AG09319 (cell line): Measurements from ENCODE around the gene RNF144B.

Source experiments
- DNase-seq: peaks from one replicate; pipeline ENCODE4 v3.0.0-alpha.2; 2010; ENCODE audit warnings: low read depth; ENCODE audit errors: extremely low read depth
- CTCF ChIP-seq: IDR thresholded peaks from 2 replicates; pipeline ENCODE4 v1.5.1; 2011; ENCODE audit warnings: low read depth, mild to moderate bottlenecking, inconsistent platforms, low read length, moderate library complexity

Gene RNF144B

GRCh38 chr6:18493382-18493891, 106.3 kb downstream of the RNF144B start:
- TF ChIP-seq CTCF: no peak
- no peak for DNase-seq

GRCh38 chr6:18493925-18494324, 106.8 kb downstream of the RNF144B start:
- no peak for TF ChIP-seq CTCF
- no peak for DNase-seq

- TF ChIP-seq CTCF: no peak
- no peak for DNase-seq
Observed at GRCh38 chr6:18495236-18495635, 108.1 kb downstream of the RNF144B start.

- no peak for DNase-seq
- no peak for TF ChIP-seq CTCF
Observed at GRCh38 chr6:18496462-18496861, 109.3 kb downstream of the RNF144B start.

GRCh38 chr6:18497006-18497405, 109.9 kb downstream of the RNF144B start:
- DNase-seq: no peak
- no peak for TF ChIP-seq CTCF

- no peak for TF ChIP-seq CTCF
Observed at GRCh38 chr6:18498408-18498807, 111.3 kb downstream of the RNF144B start.

GRCh38 chr6:18500921-18501662, 113.9 kb downstream of the RNF144B start:
- no peak for TF ChIP-seq CTCF
- DNase-seq: no peak

More at GRCh38 chr6:18498408-18498807, 111.3 kb downstream of the RNF144B start:
- no peak for DNase-seq
